GM12878 (cell line): ENCODE measurements around the gene ASGR2.

Experiments
- BMI1 ChIP-seq: fragments of 450-650 bp; IDR thresholded peaks from 2 replicates; pipeline ENCODE4 v1.6.1; 2016; ENCODE audit warnings: mild to moderate bottlenecking, moderate library complexity, borderline replicate concordance
- CTCF ChIP-seq, 3 experiments: IDR thresholded peaks in 2 of 3; conservative IDR thresholded peaks in 1 of 3; 2 replicates each; pipeline ENCODE4 v1.5.1; 2011; ENCODE audit warnings: low read depth in 3 of 3, low read length in 3 of 3, mild to moderate bottlenecking in 3 of 3, control low read depth in 2 of 3, moderate library complexity in 2 of 3, inconsistent platforms in 1 of 3, mixed read lengths in 1 of 3; ENCODE audit not compliant: control insufficient read depth in 2 of 3, insufficient read depth in 1 of 3; ENCODE audit errors: extremely low read depth in 1 of 3
- EP300 ChIP-seq, 2 experiments: fragments of 150-350 bp in 1 of 2; IDR thresholded peaks; 2 replicates each; pipeline ENCODE4 v1.6.1; 2011 to 2012; ENCODE audit warnings: low read depth in 2 of 2, low read length in 2 of 2, borderline replicate concordance in 1 of 2, improper control_type of control experiment in 1 of 2, inconsistent platforms in 1 of 2; ENCODE audit not compliant: control insufficient read depth in 1 of 2
- EZH2 ChIP-seq: IDR thresholded peaks from 2 replicates; pipeline ENCODE4 v1.6.1; 2012; ENCODE audit warnings: low read depth, mild to moderate bottlenecking, control low read depth, inconsistent platforms, low read length, borderline replicate concordance; ENCODE audit not compliant: control insufficient read depth
- MYC ChIP-seq: IDR thresholded peaks from 2 replicates; pipeline ENCODE4 v1.6.1; 2011; ENCODE audit warnings: mild to moderate bottlenecking, low read length, moderate library complexity, inconsistent platforms; ENCODE audit not compliant: insufficient read depth, insufficient replicate concordance, insufficient read length, severe bottlenecking
- NR2F1 ChIP-seq: fragments of 450-650 bp; conservative IDR thresholded peaks from 2 replicates; pipeline ENCODE4 v1.6.1; 2017; ENCODE audit warnings: mild to moderate bottlenecking
- PAX5 ChIP-seq: IDR thresholded peaks from 2 replicates; pipeline ENCODE4 v1.6.1; 2011; ENCODE audit warnings: low read depth, low read length, borderline replicate concordance
- POLR2A ChIP-seq: IDR thresholded peaks from 2 replicates; pipeline ENCODE4 v1.6.1; 2011; ENCODE audit warnings: low read depth, mild to moderate bottlenecking, low read length
- POLR2AphosphoS5 ChIP-seq: IDR thresholded peaks from 2 replicates; pipeline ENCODE4 v1.6.1; 2011; ENCODE audit warnings: mild to moderate bottlenecking, low read length, inconsistent platforms
- SIN3A ChIP-seq: IDR thresholded peaks from 2 replicates; pipeline ENCODE4 v1.6.1; 2012; ENCODE audit warnings: low read depth, low read length, improper control_type of control experiment
- SRF ChIP-seq, 2 experiments: IDR thresholded peaks; 2 replicates each; pipeline ENCODE4 v1.6.1; 2011; ENCODE audit warnings: low read depth in 2 of 2, low read length in 2 of 2, mild to moderate bottlenecking in 1 of 2, moderate library complexity in 1 of 2
- TAF1 ChIP-seq: IDR thresholded peaks from 2 replicates; pipeline ENCODE4 v1.6.1; 2011; ENCODE audit warnings: mild to moderate bottlenecking, low read depth, low read length, borderline replicate concordance
- ZSCAN29 ChIP-seq: fragments of 450-650 bp; IDR thresholded peaks from 2 replicates; pipeline ENCODE4 v1.6.1; 2017; ENCODE audit warnings: mild to moderate bottlenecking, moderate library complexity

- no peak for TF ChIP-seq MYC
- TF ChIP-seq PAX5, result peak; percentile 72
- peak; percentile 90 for TF ChIP-seq POLR2AphosphoS5
- peak; percentile 79 to 95 for TF ChIP-seq EP300 (IDR thresholded peaks at IDR 0.05; ENCODE audit: borderline replicate concordance in 1 of 2, control insufficient read depth in 1 of 2, low read depth in 2 of 2, low read length in 2 of 2)
- TF ChIP-seq POLR2A, result peak; percentile 55
- no peak for TF ChIP-seq ZSCAN29
- 0 out of 4 replicates have a peak, but pooled peaks of 1 of the 2 experiments have one; percentile 46 for TF ChIP-seq SRF (IDR thresholded peaks at IDR 0.05; ENCODE audit: low read depth in 2 of 2, low read length in 2 of 2)
- peak in 1 of 3 experiments; percentile 2; a peak in 2 of 6 replicates for TF ChIP-seq CTCF (IDR thresholded peaks at IDR 0.05 in 2 of 3, conservative IDR thresholded peaks at IDR 0.05 in 1 of 3; ENCODE audit: control insufficient read depth in 2 of 3, extremely low read depth in 1 of 3, insufficient read depth in 1 of 3, low read depth in 3 of 3, low read length in 3 of 3)
- peak; percentile 93 for TF ChIP-seq NR2F1
- TF ChIP-seq SIN3A, result no peak
- TF ChIP-seq TAF1, result peak; percentile 71
- no peak for TF ChIP-seq BMI1
- TF ChIP-seq EZH2, result no peak
Measured at GRCh38 chr17:7132511-7133094, 18.0 kb upstream of the ASGR2 start.
